Measurements from ENCODE around the gene DDI2. TPM values are rescaled to one million over a fixed set of nuclear protein-coding genes. Genes with fewer than 3 reads are reported as not detected.
A peak's percentile ranks its signal among the peaks of the same experiment; 100 is the strongest.

DDI2 gene
- total and polyA plus RNA-seq, 9 of the 15 experiments (the other 6 are each of a cell fraction or from before 2014, with no cell fraction given): 6.5 to 48.4 (median 21.2) TPM

GRCh38 chr1:15620155-15620545 is 2.9 kb downstream of the DDI2 start (continued):
- TF ChIP-seq ZMIZ1 (IDR thresholded peaks at IDR 0.05; ENCODE audit: low read depth in 2 of 2, low read length in 2 of 2): no peak
- no peak for TF ChIP-seq KDM1A (IDR thresholded peaks at IDR 0.05)
- TF ChIP-seq LARP7 (IDR thresholded peaks at IDR 0.05): no peak
- no peak for TF ChIP-seq ZBTB12 (CRISPR knock-in tag; IDR thresholded peaks at IDR 0.05)
- no peak for TF ChIP-seq MCM7 (IDR thresholded peaks at IDR 0.05)
- no peak for TF ChIP-seq POLR2A (conservative IDR thresholded peaks at IDR 0.05)
- no peak for TF ChIP-seq NCOA6 (IDR thresholded peaks at IDR 0.05)
- no peak for TF ChIP-seq ZZZ3 (IDR thresholded peaks at IDR 0.05)
- TF ChIP-seq ATF7 (IDR thresholded peaks at IDR 0.05): 0 out of 2 replicates have a peak, but pooled peaks have one; percentile 44
- no peak for TF ChIP-seq NBN (IDR thresholded peaks at IDR 0.05; ENCODE audit: low read depth)
- no peak for TF ChIP-seq DIDO1 (tag; IDR thresholded peaks at IDR 0.05; ENCODE audit: low read depth)
- TF ChIP-seq SMARCA5 (IDR thresholded peaks at IDR 0.05): no peak
- no peak for TF ChIP-seq CCNT2 (IDR thresholded peaks at IDR 0.05; ENCODE audit: borderline replicate concordance, extremely low read depth, insufficient read length, low read depth, low read length)
- TF ChIP-seq MLX (CRISPR knock-in tag; conservative IDR thresholded peaks at IDR 0.05): no peak
- TF ChIP-seq ATF1 (CRISPR knock-in tag; IDR thresholded peaks at IDR 0.05): no peak
- no peak for TF ChIP-seq ATF1 (tag; IDR thresholded peaks at IDR 0.05)
- no peak for TF ChIP-seq TCF15 (CRISPR knock-in tag; IDR thresholded peaks at IDR 0.05)
- no peak for TF ChIP-seq BMI1 (IDR thresholded peaks at IDR 0.05; ENCODE audit: low read length)
- no peak for TF ChIP-seq PHF20 (IDR thresholded peaks at IDR 0.05; ENCODE audit: partially characterized antibody)
- no peak for TF ChIP-seq ZBTB49 (CRISPR knock-in tag; IDR thresholded peaks at IDR 0.05; ENCODE audit: borderline replicate concordance)
- TF ChIP-seq ZNF780A (CRISPR knock-in tag; IDR thresholded peaks at IDR 0.05): no peak
- TF ChIP-seq ELF2 (CRISPR knock-in tag; IDR thresholded peaks at IDR 0.05): no peak
- TF ChIP-seq IRF1 (CRISPR knock-in tag; IDR thresholded peaks at IDR 0.05; ENCODE audit: borderline replicate concordance): no peak
